OCI-LY7 (cell line): ENCODE results near the gene NUTM2B.
"Not testable (repeated sequence)": the region's sequence is repeated elsewhere in the genome, so short reads cannot be mapped to it uniquely, and the experiment has no call there.

ENCODE experiments used
- EZH2phosphoT487 ChIP-seq: fragments of 200-600 bp; sonication (generic); IDR thresholded peaks from 2 replicates; pipeline ENCODE4 v1.6.1; 2018; ENCODE audit warnings: low read depth, borderline replicate concordance, mild to moderate bottlenecking, mixed run types, antibody characterized with exemption, low read length, moderate library complexity, mixed read lengths
- TF ChIP-seq, protein P1 (sequence below): fragments of 200-600 bp; sonication (generic); conservative IDR thresholded peaks from 2 replicates; pipeline ENCODE4 v1.5.1; 2014; ENCODE audit warnings: mild to moderate bottlenecking, antibody characterized with exemption, low read length, moderate library complexity, mixed read lengths

- TF ChIP-seq, protein P1, sequence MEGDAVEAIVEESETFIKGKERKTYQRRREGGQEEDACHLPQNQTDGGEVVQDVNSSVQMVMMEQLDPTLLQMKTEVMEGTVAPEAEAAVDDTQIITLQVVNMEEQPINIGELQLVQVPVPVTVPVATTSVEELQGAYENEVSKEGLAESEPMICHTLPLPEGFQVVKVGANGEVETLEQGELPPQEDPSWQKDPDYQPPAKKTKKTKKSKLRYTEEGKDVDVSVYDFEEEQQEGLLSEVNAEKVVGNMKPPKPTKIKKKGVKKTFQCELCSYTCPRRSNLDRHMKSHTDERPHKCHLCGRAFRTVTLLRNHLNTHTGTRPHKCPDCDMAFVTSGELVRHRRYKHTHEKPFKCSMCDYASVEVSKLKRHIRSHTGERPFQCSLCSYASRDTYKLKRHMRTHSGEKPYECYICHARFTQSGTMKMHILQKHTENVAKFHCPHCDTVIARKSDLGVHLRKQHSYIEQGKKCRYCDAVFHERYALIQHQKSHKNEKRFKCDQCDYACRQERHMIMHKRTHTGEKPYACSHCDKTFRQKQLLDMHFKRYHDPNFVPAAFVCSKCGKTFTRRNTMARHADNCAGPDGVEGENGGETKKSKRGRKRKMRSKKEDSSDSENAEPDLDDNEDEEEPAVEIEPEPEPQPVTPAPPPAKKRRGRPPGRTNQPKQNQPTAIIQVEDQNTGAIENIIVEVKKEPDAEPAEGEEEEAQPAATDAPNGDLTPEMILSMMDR: not testable (repeated sequence)
- not testable (repeated sequence) for TF ChIP-seq EZH2phosphoT487
These were observed 39.7 kb upstream of the NUTM2B start for GRCh38 chr10:79663287-79663686.
